Measurements from ENCODE around the gene XPC. TPM values are rescaled to one million over a fixed set of nuclear protein-coding genes. Genes with fewer than 3 reads are reported as not detected.

The XPC gene
- total and polyA plus RNA-seq, 2 of the 8 experiments (the other 6 are each of a cell fraction or from before 2014, with no cell fraction given): 8.8 to 27.3 TPM

GRCh38 chr3:14143271-14144225 is 34.9 kb downstream of the XPC start:
- Histone ChIP-seq H3K27ac (ENCODE audit: low read depth, low read length) (peak overlapping the region; percentile 57; the same call in 1 of the 2 replicates), H3K14ac (ENCODE audit: insufficient read length) (no peak overlapping the region), H3K79me2 (ENCODE audit: control insufficient read depth in 1 of 2, insufficient read depth in 2 of 2, low read length in 2 of 2) (no peaks in the 10 kb centered on the region), H3K56ac (replicated peaks; ENCODE audit: insufficient read length, low read depth, low read length) (no peak overlapping the region), H2BK20ac (ENCODE audit: low read length) (no peak overlapping the region), H4K8ac (ENCODE audit: extremely low read depth, insufficient read depth, low read length) (no peak overlapping the region), H3K9ac (replicated peaks in 1 of 4; ENCODE audit: extremely low read depth in 1 of 4, low read depth in 3 of 4, low read length in 3 of 4) (peak overlapping the region in 1 of 4 experiments; percentile 44; a peak in 1 of 7 replicates), H3K23me2 (ENCODE audit: low read depth, low read length) (no peaks in the 10 kb centered on the region), H4K5ac (ENCODE audit: insufficient read length, low read depth, low read length) (no peak overlapping the region), H2BK5ac (ENCODE audit: low read depth, low read length) (no peak overlapping the region; the same call in 1 of the 2 replicates), H2AK5ac (ENCODE audit: low read depth, low read length) (peak overlapping the region; percentile 55; the same call in 1 of the 2 replicates), H3K23ac (ENCODE audit: insufficient read length) (no peak overlapping the region), H4K20me1 (replicated peaks in 1 of 2; ENCODE audit: control insufficient read depth in 1 of 2, insufficient read depth in 2 of 2, low read length in 2 of 2) (peaks cover 2 to 14% of the 10 kb centered on the region in 2 experiments), H2BK12ac (ENCODE audit: low read depth, low read length) (no peak overlapping the region; the same call in 1 of the 2 replicates), H3K36me3 (ENCODE audit: control insufficient read depth in 2 of 4, insufficient read depth in 4 of 4, low read length in 3 of 4) (peaks cover 0 to 17% (median 7%) of the 10 kb centered on the region in 4 experiments; a peak in 5 of 8 replicates), H3K9me3 (ENCODE audit: insufficient read depth in 2 of 2, low read depth in 1 of 2, low read length in 1 of 2) (no peaks in the 10 kb centered on the region), H3K4me2 (ENCODE audit: insufficient read depth in 1 of 2, low read depth in 2 of 2, low read length in 2 of 2) (no peak overlapping the region), H3K4me3 (ENCODE audit: extremely low read depth in 1 of 4, insufficient read depth in 2 of 4, low read depth in 3 of 4, low read length in 4 of 4) (no peak overlapping the region), H3K4ac (replicated peaks; ENCODE audit: insufficient read length, low read depth, low read length) (no peak overlapping the region), H3K79me1 (ENCODE audit: low read depth, low read length) (no peaks in the 10 kb centered on the region), H3K27me3 (replicated peaks in 1 of 4; ENCODE audit: control insufficient read depth in 3 of 4, extremely low read depth in 1 of 4, insufficient read depth in 3 of 4, low read length in 3 of 4) (no peaks in the 10 kb centered on the region), H3K18ac (ENCODE audit: extremely low read depth, low read length) (no peak overlapping the region), H4K91ac (replicated peaks; ENCODE audit: insufficient read length, low read length) (no peak overlapping the region), H3K4me1 (replicated peaks in 1 of 4; ENCODE audit: control insufficient read depth in 3 of 4, insufficient read depth in 4 of 4, low read length in 3 of 4) (peaks cover 0 to 11% (median 7%) of the 10 kb centered on the region in 4 experiments; a peak in 6 of 7 replicates), H2AFZ (ENCODE audit: low read length) (no peak overlapping the region), H2BK15ac (ENCODE audit: low read length) (no peak overlapping the region), H2BK120ac (replicated peaks; ENCODE audit: low read depth, low read length) (no peak overlapping the region)
- DNase-seq (ENCODE audit: low read depth in 1 of 2, low spot score in 2 of 2) (no peak), FAIRE-seq (no peak)
- POLR2A ChIA-PET (ENCODE audit: partially characterized antibody): interaction anchor here (1.0 to 2.0 kb wide), 4 partner anchors 12 to 248 kb away, joined by 3 to 9 read pairs (median 6); no protein-coding TSS in a partner anchor
- WGBS, 2 experiments (ENCODE audit: extremely low coverage in 1 of 2, insufficient coverage in 1 of 2, insufficient read length in 1 of 2, insufficient replicate concordance in 2 of 2, low coverage in 1 of 2, low lambda C conversion rate in 2 of 2, missing lambda C conversion rate in 1 of 2): 86% methylated on average over 7 of the region's 7 CpGs; no CpG with 5 or more reads in 1 of the 2 experiments
- CTCF ChIA-PET (ENCODE audit: partially characterized antibody): interaction anchor here (1.1 to 4.3 kb wide), 4 partner anchors 9 to 247 kb away, joined by 3 to 22 read pairs (median 6); no protein-coding TSS in a partner anchor
- no peak for TF ChIP-seq SAP30 (IDR thresholded peaks at IDR 0.05; ENCODE audit: insufficient read depth, insufficient replicate concordance, low read length)
- TF ChIP-seq RNF2 (IDR thresholded peaks at IDR 0.05; ENCODE audit: borderline replicate concordance, low read depth, low read length, missing control alignments, poor library complexity, severe bottlenecking): no peak
- TF ChIP-seq HDAC6 (IDR thresholded peaks at IDR 0.05; ENCODE audit: low read depth, low read length): no peak
- no peak for TF ChIP-seq SIRT6 (IDR thresholded peaks at IDR 0.05; ENCODE audit: low read length)
- no peak for TF ChIP-seq TAF1 (IDR thresholded peaks at IDR 0.05; ENCODE audit: low read depth, low read length)
- no peak for TF ChIP-seq BACH1 (IDR thresholded peaks at IDR 0.05; ENCODE audit: low read length)
- TF ChIP-seq CTCF (IDR thresholded peaks at IDR 0.05; ENCODE audit: control extremely low read depth in 1 of 3, insufficient read depth in 1 of 3, low read depth in 1 of 3, low read length in 3 of 3): no peak
- TF ChIP-seq CBX8 (IDR thresholded peaks at IDR 0.05; ENCODE audit: borderline replicate concordance, low read depth, low read length): no peak

All from H1 (cell line).